Measurements from ENCODE around the gene STRIP1. TPM values are rescaled to one million over a fixed set of nuclear protein-coding genes. Genes with fewer than 3 reads are reported as not detected.

STRIP1 gene
- total and polyA plus RNA-seq, 2 donors (not counting 3 experiments of a cell fraction or from before 2014, with no cell fraction given) = 26.2 to 42.1 TPM

GRCh38 chr1:109991400-109991925, 43.0 kb upstream of the STRIP1 start:
- Histone ChIP-seq H3K4me3 (replicated peaks in 1 of 3; ENCODE audit: insufficient read depth in 1 of 3, low read depth in 1 of 3, low read length in 3 of 3) (no peak overlapping the region), H2AFZ (ENCODE audit: low read depth, low read length) (no peak overlapping the region), H3K9me1 (replicated peaks; ENCODE audit: control insufficient read depth, extremely low read depth, insufficient read depth, low read length) (no peaks in the 10 kb centered on the region), H3K27me3 (ENCODE audit: control insufficient read depth in 2 of 2, insufficient read depth in 2 of 2, low read length in 2 of 2) (no peaks in the 10 kb centered on the region), H3K27ac (ENCODE audit: insufficient read depth, low read depth, low read length) (no peak overlapping the region), H3K36me3 (ENCODE audit: control insufficient read depth in 2 of 2, extremely low read depth in 1 of 2, insufficient read depth in 2 of 2, low read length in 2 of 2) (peaks cover 0 to 2% of the 10 kb centered on the region in 2 experiments), H4K20me1 (replicated peaks; ENCODE audit: control insufficient read depth, extremely low read depth, insufficient read depth, low read length) (no peaks in the 10 kb centered on the region), H3K9me3 (replicated peaks; ENCODE audit: control insufficient read depth, insufficient read depth, low read length) (no peaks in the 10 kb centered on the region), H3K4me1 (ENCODE audit: control insufficient read depth, extremely low read depth, insufficient read depth, low read length) (peaks cover 7% of the 10 kb centered on the region), H3K9ac (replicated peaks; ENCODE audit: extremely low read depth, insufficient read depth, low read length) (no peak overlapping the region), H3K4me2 (ENCODE audit: insufficient read depth, low read length) (no peak overlapping the region), H3K79me2 (ENCODE audit: control insufficient read depth, insufficient read depth, low read length) (peaks cover 78% of the 10 kb centered on the region)
- ChIA-PET POLR2A (no interaction called here), CTCF (interaction anchor here (1.5 kb wide), 1 partner anchor 351 kb away, joined by 4 read pairs; no protein-coding TSS in a partner anchor)
- TF ChIP-seq EZH2 (IDR thresholded peaks at IDR 0.05; ENCODE audit: borderline replicate concordance, low read depth, low read length, severe bottlenecking) = no peak
- TF ChIP-seq MYC (IDR thresholded peaks at IDR 0.05; ENCODE audit: low read depth, low read length) = no peak
- TF ChIP-seq JUN (IDR thresholded peaks at IDR 0.05; ENCODE audit: borderline replicate concordance, insufficient read depth, insufficient read length, low read depth) = no peak
- TF ChIP-seq GATA2 (IDR thresholded peaks at IDR 0.05; ENCODE audit: insufficient read depth, insufficient read length, low read depth, low read length) = no peak
- no peak for TF ChIP-seq FOS (IDR thresholded peaks at IDR 0.05; ENCODE audit: borderline replicate concordance, insufficient read depth, low read length)
- no peak for TF ChIP-seq POLR2AphosphoS5 (IDR thresholded peaks at IDR 0.05; ENCODE audit: insufficient read depth, low read depth, low read length)
- no peak for TF ChIP-seq CTCF (IDR thresholded peaks at IDR 0.05; ENCODE audit: extremely low read depth in 1 of 2, insufficient read depth in 1 of 2, low read depth in 1 of 2, low read length in 2 of 2)
- TF ChIP-seq POLR2A (IDR thresholded peaks at IDR 0.05; ENCODE audit: low read depth, low read length) = no peak
- TF ChIP-seq MAX (IDR thresholded peaks at IDR 0.05; ENCODE audit: insufficient read depth, insufficient read length) = no peak
- FAIRE-seq (no peak), DNase-seq (ENCODE audit: low read depth, low spot score) (no peak)
- dilution Hi-C loops (cut with MboI; ENCODE audit: extremely low pct_ligation_motif_present, low sequenced_read_pairs) (no loop called here), intact Hi-C loops (cut with micrococcal nuclease) (no loop called here)
- BruUV-seq (replicated peaks) = no TSS peak

All from endothelial cell of umbilical vein (primary cell).